GM10248 (cell line): ENCODE data around the gene HOXB5.

Source experiments
- CTCF ChIA-PET: fragments of 300-600 bp; sonication (Branson Sonifier 250); formaldehyde crosslinking; extraction: SDS; loops from one replicate; lab custom pipeline; 2021; ENCODE audit warnings: antibody characterized with exemption; lab: Yijun Ruan, JAX
- POLR2A ChIA-PET: fragments of 350-650 bp; sonication (Branson Sonifier 250); formaldehyde crosslinking; extraction: SDS; loops from one replicate; lab custom pipeline; 2020; ENCODE audit warnings: antibody characterized with exemption; lab: Yijun Ruan, JAX
- DNase-seq: peaks from one replicate; pipeline ENCODE4 v3.0.0; 2012; ENCODE audit errors: extremely low spot score
- CTCF ChIP-seq: IDR thresholded peaks from 2 replicates; pipeline ENCODE4 v1.5.1; 2012; ENCODE audit warnings: mild to moderate bottlenecking, low read depth; ENCODE audit errors: extremely low read depth, missing control alignments, control extremely low read depth

The HOXB5 gene

GRCh38 chr17:48595278-48595999 is 1.9 kb upstream of the HOXB5 start:
- DNase-seq, result no peak
- no peak for TF ChIP-seq CTCF
- POLR2A ChIA-PET, result no interaction called here
- CTCF ChIA-PET, result interaction anchor here (0.9 to 4.1 kb wide), 13 partner anchors 8 to 460 kb away, joined by 3 to 51 read pairs (median 3); no protein-coding TSS in a partner anchor

GRCh38 chr17:48594538-48595277 is 1.1 kb upstream of the HOXB5 start:
- ChIA-PET POLR2A (no interaction called here), CTCF (interaction anchor here (0.9 to 4.1 kb wide), 14 partner anchors 19 to 460 kb away, joined by 3 to 51 read pairs (median 4); partner anchors contain the start of gene HOXB8)
- DNase-seq, result no peak
- no peak for TF ChIP-seq CTCF

GRCh38 chr17:48593840-48594537 is 410 bp upstream of the HOXB5 start:
- ChIA-PET POLR2A (interaction anchor here (0.6 kb wide), 1 partner anchor 24 kb away, joined by 8 read pairs; no protein-coding TSS in a partner anchor), CTCF (interaction anchor here (0.8 to 4.1 kb wide), 42 partner anchors 19 to 568 kb away, joined by 3 to 51 read pairs (median 4); partner anchors contain the start of gene HOXB8)
- peak; percentile 89 for DNase-seq
- TF ChIP-seq CTCF, result peak; percentile 92

- POLR2A ChIA-PET, result no interaction called here
- CTCF ChIA-PET, result interaction anchor here (0.8 to 4.1 kb wide), 66 partner anchors 14 to 575 kb away, joined by 3 to 51 read pairs (median 4); partner anchors contain the start of gene HOXB8
- no peak for TF ChIP-seq CTCF
- no peak for DNase-seq
Measured at GRCh38 chr17:48592577-48592976, 1.0 kb downstream of the HOXB5 start.

- TF ChIP-seq CTCF, result no peak
- POLR2A ChIA-PET, result no interaction called here
- CTCF ChIA-PET, result interaction anchor here (0.9 to 4.1 kb wide), 26 partner anchors 13 to 517 kb away, joined by 3 to 51 read pairs (median 6); partner anchors contain the start of gene HOXB9
- DNase-seq, result no peak
Measured at GRCh38 chr17:48592057-48592514, 1.5 kb downstream of the HOXB5 start.
